ENCODE measurements around the gene OR4C46.
"Not testable (repeated sequence)": the region's sequence is repeated elsewhere in the genome, so short reads cannot be mapped to it uniquely, and the experiment has no call there.

OR4C46 gene

DNA sequence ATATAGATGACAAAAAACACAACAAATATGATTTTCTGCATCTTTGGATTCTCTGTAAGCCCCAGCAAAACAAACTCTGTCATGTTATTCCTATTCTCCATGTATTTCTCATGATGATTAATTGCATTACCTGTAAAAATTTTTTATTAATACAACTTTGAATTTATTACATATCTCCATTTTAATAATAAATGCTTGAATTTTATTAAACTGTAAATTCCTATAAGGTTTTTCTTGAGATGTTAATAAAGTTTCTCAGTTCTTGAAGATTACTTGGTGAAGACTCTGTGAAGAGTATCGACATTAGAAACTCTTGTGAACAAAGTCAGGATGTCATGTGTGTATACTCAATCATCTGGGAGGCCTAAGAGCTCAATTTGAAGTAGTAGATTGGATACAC lies at the start of gene OR4C46:
TSS of gene OR4C46 (minus strand) at position 101 of the 400 bp plus-strand sequence. CDS start at position 101, 0 bp downstream.
- Histone ChIP-seq H3K9ac (ENCODE audit: low read length) (no peak within 1 kb of the TSS), H3K27me3 (ENCODE audit: control insufficient read depth in 1 of 2, insufficient read depth in 2 of 2, low read length in 2 of 2) (no peaks in the 10 kb centered on the region), H3K4me3 (ENCODE audit: low read depth in 1 of 2, low read length in 2 of 2) (no peak within 1 kb of the TSS), H3K4me1 (ENCODE audit: insufficient read depth, low read length) (no peaks in the 10 kb centered on the region), H3K27ac (ENCODE audit: low read depth, low read length) (no peak within 1 kb of the TSS), H3K36me3 (ENCODE audit: insufficient read depth, low read length) (no peaks in the 10 kb centered on the region), H3K9me3 (ENCODE audit: low read length) (no peaks in the 10 kb centered on the region)

DNA sequence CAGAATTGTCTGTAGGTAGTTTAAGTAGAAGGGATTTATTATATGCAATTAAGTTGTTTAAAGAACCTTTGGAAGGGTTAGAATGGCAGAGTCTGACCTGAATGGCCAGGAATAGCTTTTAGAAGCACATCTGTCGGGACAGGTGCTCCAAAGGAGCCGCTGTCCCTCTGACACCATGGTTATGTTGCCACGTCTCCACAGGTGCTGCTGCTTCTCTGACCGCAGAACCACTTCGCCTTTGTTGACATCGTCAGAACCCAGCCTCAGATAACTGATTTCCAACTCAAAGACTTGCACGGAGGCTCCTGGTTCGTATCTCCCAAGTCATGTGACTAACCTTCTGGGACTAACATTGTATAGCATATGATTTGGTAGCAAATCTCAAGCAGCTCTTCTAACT lies 41.8 kb upstream of the OR4C46 start:
- not testable (repeated sequence) for H3K4me3 ChIP-seq (ENCODE audit: low read depth in 1 of 2, low read length in 2 of 2); H3K9me3 ChIP-seq (ENCODE audit: low read length); H3K27ac ChIP-seq (ENCODE audit: low read depth, low read length); H3K36me3 ChIP-seq (ENCODE audit: insufficient read depth, low read length); H3K27me3 ChIP-seq (ENCODE audit: control insufficient read depth in 1 of 2, insufficient read depth in 2 of 2, low read length in 2 of 2); H3K4me1 ChIP-seq (ENCODE audit: insufficient read depth, low read length); H3K9ac ChIP-seq (ENCODE audit: low read length)

DNA sequence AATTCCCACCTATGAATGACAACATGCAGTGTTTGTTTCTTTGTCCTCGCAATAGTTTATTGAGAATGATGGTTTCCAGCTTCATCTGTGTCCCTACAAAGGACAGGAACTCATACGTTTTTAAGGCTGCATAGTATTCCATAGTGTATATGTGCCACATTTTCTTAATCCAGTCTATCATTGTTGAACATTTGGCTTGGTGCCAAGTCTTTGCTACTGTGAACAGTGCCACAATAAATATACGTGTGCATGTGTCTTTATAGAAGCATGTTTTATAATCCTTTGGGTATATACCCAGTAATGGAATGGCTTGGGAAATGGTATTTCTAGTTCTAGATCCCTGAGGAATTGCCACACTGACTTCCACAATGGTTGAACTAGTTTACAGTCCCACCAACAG lies 42.4 kb downstream of the OR4C46 start:
- H3K9me3 ChIP-seq (ENCODE audit: low read length); H3K36me3 ChIP-seq (ENCODE audit: insufficient read depth, low read length); H3K27ac ChIP-seq (ENCODE audit: low read depth, low read length); H3K4me1 ChIP-seq (ENCODE audit: insufficient read depth, low read length); H3K9ac ChIP-seq (ENCODE audit: low read length); H3K27me3 ChIP-seq (ENCODE audit: control insufficient read depth in 1 of 2, insufficient read depth in 2 of 2, low read length in 2 of 2); H3K4me3 ChIP-seq (ENCODE audit: low read depth in 1 of 2, low read length in 2 of 2): not testable (repeated sequence)

DNA sequence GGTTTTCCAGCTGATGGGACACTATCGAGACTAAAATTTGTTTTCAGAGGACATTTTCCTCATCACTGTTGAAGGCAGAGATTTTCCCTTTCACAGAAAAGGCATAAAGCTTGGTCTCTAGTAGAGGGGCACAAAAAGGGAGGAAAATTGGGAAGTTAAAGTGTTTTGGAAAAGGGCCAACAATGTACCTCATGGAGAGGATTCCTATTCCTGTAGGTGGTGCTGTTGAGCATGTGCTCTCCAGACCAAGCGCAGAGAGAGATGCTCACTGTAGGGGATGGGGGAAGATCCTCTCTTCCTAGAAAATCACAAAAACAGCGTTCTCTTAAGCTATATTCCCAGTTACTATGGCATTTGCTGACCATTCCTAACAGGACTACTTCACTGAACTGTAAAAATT lies 44.9 kb downstream of the OR4C46 start:
- Histone ChIP-seq H3K27me3 (ENCODE audit: control insufficient read depth in 1 of 2, insufficient read depth in 2 of 2, low read length in 2 of 2) (no peaks in the 10 kb centered on the region), H3K9ac (ENCODE audit: low read length) (no peak overlapping the region), H3K4me1 (ENCODE audit: insufficient read depth, low read length) (no peaks in the 10 kb centered on the region), H3K36me3 (ENCODE audit: insufficient read depth, low read length) (no peaks in the 10 kb centered on the region), H3K4me3 (ENCODE audit: low read depth in 1 of 2, low read length in 2 of 2) (no peak overlapping the region), H3K27ac (ENCODE audit: low read depth, low read length) (no peak overlapping the region), H3K9me3 (ENCODE audit: low read length) (peaks cover 4% of the 10 kb centered on the region)

DNA sequence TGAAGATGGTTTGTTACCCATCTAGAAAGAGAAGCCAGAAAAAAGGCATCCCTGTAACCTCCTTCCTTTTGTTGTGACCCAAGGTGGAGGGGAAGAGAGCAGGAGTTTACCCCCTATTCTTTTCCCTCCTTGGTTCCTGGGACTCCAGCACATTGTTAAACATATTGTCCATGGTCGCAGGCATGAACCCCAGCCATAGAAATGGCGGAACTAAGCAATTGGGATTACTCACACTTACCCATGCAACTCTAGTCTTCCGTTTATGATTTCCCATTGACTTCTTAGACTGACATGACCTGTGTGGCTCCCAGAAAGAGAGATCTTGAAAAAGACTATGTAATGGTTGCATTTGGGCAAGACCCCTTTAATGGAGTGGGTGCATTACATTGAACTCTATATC lies 45.4 kb downstream of the OR4C46 start:
- no peak overlapping the region for H3K4me3 ChIP-seq (ENCODE audit: low read depth in 1 of 2, low read length in 2 of 2)
- H3K9ac ChIP-seq (ENCODE audit: low read length): no peak overlapping the region
- H3K27me3 ChIP-seq (ENCODE audit: control insufficient read depth in 1 of 2, insufficient read depth in 2 of 2, low read length in 2 of 2): no peaks in the 10 kb centered on the region
- peaks cover 4% of the 10 kb centered on the region for H3K9me3 ChIP-seq (ENCODE audit: low read length)
- no peaks in the 10 kb centered on the region for H3K4me1 ChIP-seq (ENCODE audit: insufficient read depth, low read length)
- no peaks in the 10 kb centered on the region for H3K36me3 ChIP-seq (ENCODE audit: insufficient read depth, low read length)
- H3K27ac ChIP-seq (ENCODE audit: low read depth, low read length): no peak overlapping the region

Measured in muscle layer of colon (tissue), 2 donors.